AG08396 (cell line): Measurements from ENCODE around the gene NSRP1.
"Not testable (repeated sequence)": the region's sequence is repeated elsewhere in the genome, so short reads cannot be mapped to it uniquely, and the experiment has no call there.

Experiments used
- DNase-seq: peaks from one replicate; pipeline ENCODE4 v3.0.0; 2012; ENCODE audit warnings: low spot score, mixed read lengths

Gene NSRP1

DNA sequence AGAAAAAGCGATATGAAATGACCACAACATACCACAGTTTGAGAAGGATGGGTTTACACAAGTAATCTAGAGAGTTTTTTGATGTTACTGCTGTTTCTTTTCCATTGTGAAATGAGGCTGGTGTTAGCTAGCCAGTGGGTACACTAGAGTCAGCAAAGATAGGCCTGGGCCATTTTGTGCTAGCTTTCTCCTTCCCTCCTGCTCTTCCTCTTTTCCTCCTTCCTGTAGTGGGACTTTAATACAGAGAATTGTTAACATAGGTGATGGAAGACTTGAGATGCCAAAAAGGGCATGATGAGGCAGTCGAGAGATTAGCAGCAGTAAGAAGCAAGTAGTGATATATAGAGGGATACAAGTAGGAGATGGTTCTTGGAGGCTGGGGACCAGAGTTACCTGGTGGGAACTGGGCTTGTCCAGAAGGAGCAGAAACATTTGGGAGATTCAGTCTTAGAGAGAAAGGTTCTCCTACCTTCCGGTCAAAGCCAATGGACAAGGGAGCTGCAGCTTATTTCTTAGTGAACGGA is 7.7 kb downstream of the NSRP1 start:
- DNase-seq: no peak

DNA sequence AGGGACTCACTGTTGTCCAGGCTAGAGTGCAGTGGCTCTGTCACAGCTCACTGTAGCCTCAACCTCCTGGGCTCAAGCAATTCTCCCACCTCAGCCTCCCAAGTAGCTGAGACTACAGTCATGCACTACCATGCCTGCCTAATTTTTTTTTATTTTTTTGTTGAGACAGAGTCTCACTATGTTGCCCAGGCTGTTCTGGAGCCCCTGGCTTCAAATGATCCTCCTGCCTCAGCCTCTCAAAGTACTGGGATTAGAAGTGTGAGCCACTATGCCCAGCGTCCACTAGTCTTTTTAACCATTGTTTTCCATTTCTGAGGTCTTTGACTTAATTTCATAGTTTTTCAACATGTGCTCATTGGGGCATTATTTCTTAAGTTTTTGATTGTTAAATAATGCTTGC is 13.5 kb downstream of the NSRP1 start:
- no peak for DNase-seq

DNA sequence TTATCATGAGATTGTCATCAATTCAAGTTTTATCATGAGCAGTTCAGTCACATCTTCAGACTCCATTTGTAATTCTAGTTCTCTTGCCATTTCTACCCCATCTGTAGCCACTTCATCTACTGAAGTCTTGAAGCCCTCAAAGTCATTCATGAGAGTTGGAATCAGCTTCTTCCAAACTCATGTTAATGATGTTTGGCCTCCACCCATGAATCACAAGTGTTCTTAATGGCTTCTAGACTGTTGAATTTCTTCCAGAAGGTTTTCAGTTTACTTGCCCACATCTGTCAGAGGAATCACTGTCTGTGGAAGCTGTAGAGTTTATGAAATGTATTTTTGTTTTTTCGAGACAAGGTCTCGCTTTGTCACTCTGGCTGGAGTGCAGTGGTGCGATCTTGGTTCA is 16.0 kb downstream of the NSRP1 start:
- no peak for DNase-seq

DNA sequence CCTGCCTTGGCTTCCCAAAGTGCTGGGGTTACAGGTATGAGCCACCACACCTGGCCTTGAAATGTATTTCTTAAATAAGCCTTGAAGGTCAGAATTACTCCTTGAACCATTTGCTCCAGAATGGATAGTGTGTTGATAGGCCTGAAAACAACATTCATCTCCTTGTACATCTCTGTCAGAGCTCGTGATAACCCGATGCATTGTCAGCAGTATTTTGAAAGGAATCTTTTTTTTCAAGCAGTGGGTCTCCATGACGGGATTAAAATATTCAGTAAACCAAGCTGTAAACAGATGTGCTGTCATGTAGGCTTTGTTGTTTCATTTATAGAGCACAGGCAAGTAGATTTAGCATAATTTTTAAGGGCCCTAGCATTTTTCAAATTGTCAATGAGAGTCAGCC is 16.6 kb downstream of the NSRP1 start:
- no peak for DNase-seq

DNA sequence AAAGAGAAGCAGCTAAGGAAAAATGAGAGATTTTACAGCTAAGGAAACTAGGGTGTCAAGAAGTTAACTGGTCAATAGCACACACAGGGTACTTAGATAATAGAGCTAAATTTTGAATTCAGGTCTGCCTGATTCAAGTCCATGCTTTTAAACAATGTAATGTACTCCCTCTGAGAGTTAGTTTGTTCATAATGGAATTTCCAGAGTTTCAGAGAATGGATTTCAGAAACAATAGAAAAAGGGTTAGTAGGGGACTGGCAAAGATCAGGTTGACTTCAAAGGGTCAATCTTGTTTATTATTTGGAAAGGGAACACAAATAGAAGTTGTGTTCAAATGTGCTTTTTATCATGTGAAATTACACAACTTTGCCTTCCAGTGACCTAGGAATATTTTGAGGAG is 17.9 kb downstream of the NSRP1 start:
- no peak for DNase-seq

DNA sequence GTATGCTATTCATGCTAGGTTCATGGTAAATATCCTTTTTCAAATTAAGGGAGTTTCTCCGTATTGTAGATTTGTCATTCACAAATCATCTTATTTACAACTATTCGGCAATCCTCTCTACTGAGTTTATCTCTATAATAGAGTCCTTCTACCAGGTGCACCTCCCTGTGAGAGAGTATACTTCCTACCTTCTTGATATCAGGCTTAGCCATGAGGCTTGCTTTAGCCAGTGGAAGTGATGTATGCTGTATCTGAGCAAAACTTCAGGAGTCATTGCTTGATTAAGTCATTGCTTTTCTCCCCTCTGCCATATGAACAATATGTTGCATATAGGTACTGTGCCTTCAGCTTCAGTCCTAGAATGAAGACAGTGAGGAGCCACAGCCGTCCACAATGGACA is 20.5 kb downstream of the NSRP1 start:
- DNase-seq: no peak

DNA sequence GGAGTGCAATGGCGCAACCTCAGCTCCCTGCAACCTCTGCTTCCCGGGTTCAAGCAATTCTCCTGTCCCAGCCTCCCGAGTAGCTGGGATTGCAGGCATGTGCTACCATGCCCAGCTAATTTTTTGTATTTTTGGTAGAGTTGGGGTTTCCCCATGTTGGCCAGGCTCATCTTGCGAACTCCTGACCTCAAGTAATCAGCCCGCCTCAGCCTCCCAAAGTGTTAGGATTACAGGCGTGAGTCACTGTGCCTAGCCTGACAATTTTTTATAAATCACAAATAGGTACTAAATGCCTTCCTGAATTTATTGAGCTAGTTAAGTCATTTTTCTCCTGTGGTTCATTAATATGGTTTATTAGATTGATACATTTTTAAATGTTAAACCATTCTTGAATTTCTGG is 31.2 kb downstream of the NSRP1 start:
- DNase-seq: not testable (repeated sequence)

DNA sequence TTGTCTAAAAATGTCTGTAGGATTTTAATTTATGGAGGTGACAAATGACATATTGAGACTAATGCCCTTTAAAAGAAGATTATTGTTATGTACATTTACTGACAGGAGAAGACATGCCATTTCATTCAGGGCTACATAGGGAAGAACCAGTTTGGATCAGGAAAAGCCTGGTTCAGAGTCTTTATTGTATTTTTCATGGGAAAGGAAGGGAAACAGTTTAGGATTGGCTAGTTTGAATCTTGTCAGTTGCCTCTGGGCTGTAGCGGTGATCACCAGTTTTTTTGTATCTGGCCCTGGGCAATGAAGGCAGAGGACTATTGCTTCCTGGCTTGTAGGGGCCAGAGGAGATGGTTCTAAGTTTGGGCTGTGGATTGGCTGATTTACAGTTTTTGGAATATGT is 31.8 kb downstream of the NSRP1 start:
- DNase-seq: no peak

DNA sequence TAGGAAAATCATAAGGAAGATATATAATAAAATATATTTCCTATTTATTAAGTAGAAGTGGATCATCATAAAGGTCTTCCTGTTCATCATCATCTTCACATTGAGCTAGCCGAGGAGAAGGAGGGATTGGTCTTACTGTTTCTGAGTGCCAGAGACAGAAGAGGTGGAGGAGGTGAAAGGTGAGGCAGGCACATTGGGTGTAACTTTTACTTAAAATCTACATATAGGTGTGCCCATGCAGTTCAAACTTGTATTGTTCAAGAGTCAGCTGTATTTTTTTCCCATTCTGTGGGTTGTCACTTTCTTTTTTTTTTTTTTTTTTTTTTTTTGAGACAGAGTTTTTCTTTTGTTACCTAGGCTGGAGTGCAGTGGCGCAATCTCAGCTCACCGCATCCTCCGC is 34.9 kb downstream of the NSRP1 start:
- no peak for DNase-seq

DNA sequence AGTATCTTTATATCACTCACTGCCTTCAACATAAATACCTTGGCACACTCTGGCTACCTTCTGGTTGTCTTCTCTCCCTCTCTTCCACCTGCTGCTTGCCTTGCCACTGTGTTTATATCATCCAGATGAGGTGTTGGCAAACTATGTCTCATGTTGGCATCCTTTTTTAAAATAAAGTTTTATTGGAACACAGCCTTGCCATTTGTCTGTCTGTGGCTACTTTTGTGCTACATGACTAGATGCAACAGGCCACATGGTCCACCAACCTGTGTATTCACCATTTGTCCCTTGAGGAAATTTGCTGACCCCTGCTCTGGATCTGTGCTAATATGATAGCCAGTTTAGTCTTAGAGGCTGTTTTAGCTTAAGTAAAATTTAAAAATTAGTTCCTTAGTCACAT is 36.8 kb downstream of the NSRP1 start:
- no peak for DNase-seq

DNA sequence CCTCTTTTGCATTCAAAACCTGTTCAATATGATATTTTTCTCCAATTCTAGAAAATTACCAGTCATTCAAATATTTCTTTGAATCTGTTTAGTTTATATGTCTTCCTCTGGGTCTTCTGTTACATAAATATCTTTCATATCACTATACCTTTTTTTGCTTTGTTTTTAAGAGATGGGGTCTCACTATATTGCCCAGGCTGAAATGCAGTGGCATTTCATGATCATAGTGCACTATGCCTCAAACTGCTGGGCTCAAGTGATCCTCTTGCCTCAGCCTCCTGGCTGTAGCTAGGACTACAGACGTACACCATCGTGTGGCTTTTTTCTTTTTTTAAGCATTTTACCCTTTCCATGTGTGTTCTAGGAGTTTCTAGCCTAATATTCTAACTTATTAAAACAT is 38.8 kb downstream of the NSRP1 start:
- no peak for DNase-seq

DNA sequence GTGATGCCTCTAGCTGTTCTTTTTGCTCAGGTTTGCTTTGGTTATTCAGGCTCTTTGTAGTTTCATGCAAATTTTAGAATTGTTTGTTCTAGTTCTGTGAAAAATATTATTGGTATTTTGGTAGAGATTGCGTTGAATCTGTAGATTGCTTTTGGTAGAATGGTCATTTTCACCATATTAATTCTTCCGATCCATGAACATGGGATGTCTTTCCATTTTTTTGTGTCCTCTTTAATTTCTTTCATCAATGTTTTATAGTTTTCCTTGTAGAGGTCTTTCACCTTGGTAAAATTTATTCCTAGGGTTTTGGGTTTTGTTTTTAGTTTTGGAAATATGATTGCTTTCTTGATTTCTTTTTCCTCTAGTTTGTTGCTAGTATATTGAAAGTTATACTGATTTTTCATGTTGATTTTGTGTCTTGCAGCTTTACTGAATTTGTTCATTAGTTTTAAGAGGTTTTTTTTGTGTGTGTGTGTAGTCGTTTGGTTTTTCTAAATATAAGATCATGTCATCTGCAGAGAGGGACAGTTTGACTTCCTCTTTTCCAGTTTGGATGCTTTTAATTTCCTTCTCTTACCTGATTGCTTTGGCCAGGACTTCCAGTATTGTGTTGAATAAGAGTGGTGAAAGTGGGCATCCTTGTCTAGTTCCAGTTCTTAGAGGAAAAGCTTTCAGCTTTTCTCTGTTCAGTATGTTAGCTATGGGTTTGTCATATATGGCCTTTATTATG is 42.4 kb downstream of the NSRP1 start:
- no peak for DNase-seq

DNA sequence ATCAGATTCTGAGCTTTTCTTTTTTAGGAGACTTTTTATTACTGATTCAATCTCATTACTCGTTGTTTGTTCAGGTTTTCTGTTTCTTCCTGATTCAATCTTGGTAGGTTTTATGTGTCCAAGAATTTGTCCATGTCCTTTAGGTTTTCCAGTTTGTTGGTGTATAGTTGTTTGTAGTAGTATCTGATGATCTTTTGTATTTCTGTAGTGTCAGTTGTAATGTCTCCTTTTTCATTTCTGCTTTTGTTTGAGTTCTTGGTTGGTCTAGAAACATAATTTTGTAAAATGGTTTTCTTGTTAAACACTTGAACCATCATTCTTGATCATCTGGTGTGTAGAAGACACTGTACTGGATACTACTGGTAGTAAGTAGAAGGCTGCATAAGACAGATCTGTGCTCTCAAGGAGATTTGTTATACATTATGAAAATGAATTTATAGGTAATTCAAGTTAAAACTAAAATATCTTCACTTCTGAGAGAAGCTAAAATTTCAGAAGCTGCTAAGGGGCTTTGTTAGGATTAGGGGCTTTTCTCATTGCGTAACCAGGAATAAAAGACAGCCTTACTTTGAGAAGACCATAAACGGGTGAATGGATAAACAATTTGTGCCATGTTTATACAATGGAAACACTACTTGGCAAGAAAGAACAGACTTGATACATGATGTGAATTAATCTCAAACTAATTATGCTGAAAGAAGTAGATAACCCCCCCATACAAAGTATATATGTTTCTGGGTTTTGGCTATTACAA is 44.0 kb downstream of the NSRP1 start:
- no peak for DNase-seq

DNA sequence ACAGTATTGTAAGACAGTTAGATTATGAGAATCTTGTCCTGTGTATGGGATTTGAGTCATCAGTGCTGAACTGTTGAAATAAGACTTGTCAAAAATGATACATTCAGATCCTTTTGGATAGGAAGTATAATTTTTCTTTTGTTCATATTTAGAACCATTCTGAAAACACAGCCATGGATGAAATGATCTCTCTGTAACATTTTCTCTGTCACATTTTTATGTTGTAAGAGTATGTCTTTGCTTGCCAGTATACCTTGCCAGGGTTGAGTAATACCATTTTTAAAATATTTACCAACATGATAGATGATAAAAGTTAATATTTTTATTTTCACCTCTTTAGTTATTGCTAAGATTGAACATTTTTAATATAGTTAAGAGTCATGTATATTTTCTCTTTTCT is 45.0 kb downstream of the NSRP1 start:
- DNase-seq: no peak

DNA sequence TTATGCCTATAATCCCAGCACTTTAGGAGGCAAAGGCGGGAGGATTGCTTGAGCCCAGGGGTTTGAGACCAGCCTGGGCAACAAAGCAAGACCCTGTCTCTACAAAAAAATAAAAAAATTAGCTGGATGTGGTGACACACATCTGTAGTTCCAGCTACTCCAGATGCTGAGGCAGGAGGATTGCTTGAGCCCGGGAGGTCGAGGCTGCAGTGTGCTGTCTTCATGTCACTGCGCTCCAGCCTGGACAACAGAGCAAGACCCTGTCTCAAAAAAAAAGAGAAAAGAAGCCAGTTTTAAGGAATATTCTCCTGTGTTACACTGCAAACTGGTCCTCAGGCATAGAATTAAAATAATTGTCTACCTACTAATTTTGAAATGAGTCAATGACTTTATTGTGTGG is 47.9 kb downstream of the NSRP1 start:
- DNase-seq: no peak

DNA sequence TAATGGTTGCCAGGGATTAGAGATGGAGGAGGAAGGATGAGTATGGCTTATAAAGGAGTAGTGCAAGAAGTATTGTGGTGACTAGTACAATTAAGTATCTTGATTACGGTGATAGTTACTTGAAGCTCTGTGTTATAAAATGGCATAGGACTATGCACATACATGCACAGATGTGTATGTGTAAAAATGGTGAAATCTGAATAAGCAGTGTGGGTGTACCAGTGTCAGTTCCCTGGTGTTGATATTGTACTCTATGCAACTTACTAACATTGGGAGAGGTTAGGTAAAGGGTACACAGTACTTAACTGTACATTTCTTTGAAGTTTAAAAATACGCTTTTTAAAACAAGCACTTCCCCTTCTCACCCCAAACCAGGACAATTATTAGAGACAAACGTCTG is 48.5 kb downstream of the NSRP1 start:
- no peak for DNase-seq

DNA sequence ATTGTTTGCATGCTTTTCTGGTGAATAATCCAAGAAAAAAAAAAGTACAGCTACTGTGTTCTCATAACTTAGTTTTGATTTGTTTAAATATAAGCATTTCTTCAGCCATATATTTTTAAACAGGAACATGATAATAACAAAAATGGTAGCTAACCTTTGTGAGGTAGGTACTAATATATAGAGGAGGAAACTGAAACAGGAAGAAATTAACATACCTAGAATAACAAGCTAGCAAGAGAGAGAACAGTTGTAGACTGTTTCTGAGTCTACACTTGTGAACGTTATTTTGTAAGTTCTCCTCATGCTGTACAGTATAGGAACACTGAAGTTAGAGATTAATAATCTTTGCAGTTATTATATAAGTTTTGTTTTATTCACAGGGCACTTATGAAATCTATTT is 49.3 kb downstream of the NSRP1 start:
- DNase-seq: no peak

DNA sequence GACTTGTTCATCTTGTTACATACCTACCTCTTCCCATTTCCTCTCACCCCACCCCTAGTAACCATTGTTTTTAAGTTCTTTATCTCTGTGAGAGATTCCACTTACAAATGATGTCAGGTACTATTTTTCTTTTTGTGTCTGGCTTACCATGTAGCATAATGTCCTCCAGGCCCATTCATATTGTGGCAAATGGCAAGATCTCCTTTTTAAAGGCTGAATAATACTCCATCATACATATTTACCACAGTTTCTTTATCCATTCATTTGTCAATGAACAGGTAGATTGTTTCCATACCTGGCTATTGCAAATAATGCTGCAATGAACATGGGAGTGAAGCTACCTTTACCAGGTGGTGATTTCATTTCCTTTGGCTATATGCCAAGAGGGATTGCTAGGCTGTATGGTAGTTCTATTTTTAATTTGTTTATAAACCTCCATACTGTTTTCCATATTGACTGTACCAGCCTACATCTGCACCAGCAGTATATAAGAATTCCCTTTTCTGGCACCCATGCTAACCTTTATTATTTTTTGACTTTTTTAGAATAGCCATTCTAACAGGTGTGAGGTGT is 53.9 kb downstream of the NSRP1 start:
- DNase-seq: no peak

DNA sequence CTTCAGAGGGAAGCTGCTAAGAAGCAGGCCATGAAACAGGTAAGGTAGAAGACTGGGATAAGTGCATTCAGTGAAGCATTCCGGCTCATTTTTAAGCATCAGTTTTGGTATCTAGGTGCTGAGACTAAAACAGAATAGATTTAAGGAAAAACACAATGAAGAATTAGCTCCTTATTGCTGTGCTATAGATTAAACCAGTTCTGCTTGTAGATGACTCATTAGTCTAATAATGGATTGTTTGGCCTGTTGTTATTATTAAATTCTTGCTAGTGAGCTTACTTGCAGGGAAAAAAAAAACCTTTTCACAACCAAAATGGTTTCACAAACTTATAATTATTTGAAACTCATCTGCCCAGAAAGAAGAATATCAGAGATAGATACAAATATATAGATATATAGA is 55.9 kb downstream of the NSRP1 start:
- DNase-seq: no peak

DNA sequence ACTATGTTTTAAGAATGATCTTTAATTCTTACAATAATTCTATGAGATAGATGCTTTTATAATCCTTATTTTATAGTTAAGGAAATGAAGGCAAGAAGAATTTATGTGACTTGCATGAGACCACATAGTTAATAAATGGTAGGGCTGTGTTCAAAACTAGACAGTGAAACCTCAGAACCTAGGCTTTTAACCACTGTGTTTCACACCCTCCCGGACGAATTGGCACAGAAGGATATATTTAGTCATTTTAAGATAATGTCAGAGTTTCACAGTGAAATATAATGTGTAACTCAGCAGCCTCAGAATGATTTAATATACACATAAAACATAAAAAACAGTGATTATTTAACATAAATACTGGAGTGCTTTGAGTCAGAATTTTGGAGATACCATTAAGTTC is 57.0 kb downstream of the NSRP1 start:
- DNase-seq: no peak

DNA sequence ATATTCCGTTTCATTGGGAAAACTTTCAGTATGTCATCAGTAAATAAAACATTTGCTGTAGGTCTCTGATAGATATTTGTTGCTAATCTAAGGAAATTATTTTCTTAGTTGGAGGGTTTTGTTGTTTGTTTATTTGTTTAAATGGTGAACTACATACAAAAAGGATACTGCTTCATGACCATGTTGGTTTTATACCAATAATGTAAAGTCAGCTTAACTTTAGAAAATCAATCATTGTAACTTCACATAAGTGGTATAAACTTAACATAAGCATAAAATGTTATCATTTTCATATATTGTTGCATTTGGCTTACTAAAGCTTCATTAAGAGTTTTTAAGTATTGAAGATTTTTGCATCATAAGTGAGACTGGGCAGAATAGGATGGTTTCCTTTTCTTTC is 57.9 kb downstream of the NSRP1 start:
- no peak for DNase-seq

DNA sequence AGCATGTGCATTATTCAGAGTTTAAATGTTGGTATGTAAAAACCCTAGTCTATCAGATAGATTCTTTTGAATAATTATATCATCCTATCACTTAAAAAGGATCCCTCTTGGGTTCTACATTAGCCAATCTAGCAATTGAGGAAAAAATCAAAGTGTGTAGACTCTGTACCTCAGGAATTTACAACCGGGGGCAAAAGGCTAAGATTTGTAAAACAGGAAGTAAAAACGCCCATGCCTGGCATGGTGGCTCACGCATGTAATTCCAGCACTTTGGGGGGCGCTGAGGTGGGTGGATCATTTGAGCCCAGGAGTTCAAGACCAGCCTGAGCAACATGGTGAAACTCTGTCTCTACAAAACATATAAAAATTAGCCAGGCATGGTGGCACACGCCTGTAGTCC is 60.2 kb downstream of the NSRP1 start:
- no peak for DNase-seq

DNA sequence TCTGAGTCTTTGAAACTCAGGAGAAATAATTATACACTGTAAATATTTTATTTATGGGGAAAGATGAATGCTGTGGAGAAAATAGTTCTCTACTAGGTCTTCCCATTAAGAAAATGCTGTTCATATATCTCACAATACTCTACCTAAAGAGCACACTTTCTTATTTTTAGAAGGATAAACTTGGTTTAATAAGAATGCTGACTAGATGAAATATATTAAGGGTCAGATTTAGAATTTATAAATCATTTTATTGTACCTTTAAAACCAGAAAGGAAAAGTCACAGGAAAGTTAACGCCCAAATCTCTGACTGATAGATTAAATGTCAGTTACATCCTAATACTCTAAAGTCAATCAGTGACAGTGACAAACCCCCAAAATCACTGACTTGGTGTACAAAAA is 70.1 kb downstream of the NSRP1 start:
- no peak for DNase-seq
